Dedifferentiated amniotic fluid mesenchymal stem cell (primary cell): ENCODE measurements around the gene TKT.

Experiments used
- DNase-seq: peaks from one replicate; pipeline ENCODE4 v3.0.0-alpha.2; 2016; ENCODE audit errors: extremely low spot score

The TKT gene

GRCh38 chr3:53181024-53181371 lies 74.8 kb downstream of the TKT start:
- no peak for DNase-seq

DNA sequence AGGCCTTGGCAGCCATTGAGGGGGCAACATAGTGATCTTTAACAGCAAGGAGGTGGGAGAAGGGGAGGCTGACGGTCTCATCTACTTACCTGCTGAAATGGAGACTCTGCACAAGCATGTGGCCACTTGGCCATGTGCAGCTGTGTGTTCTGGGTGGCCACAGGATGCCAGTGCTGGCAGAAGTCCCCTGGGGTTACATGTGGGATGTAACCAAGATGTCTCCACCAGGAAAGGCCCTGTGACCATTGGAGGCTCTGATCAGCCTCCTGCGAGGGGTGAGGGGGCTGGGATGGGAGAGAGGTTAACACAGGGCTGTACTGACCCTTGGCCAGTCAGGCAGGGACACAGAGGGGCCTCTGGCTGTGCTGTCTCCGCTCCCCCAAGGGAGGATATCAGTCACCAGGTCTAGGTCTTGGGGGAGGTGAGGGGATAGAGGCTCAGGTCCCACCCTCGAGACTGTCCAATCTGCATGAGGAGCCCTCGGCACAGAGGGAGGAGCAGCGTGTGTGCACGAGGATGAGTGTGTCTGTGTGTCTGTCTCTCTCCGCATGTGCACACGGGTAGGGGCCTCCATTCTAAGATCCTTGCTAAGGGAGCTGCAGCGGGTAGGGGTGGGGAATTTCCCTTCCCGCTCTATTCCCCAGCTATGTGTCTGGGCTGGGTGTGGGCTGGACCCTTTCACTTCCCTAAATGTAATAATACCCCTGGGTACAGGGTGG lies 75.4 kb downstream of the TKT start:
- no peak for DNase-seq

DNA sequence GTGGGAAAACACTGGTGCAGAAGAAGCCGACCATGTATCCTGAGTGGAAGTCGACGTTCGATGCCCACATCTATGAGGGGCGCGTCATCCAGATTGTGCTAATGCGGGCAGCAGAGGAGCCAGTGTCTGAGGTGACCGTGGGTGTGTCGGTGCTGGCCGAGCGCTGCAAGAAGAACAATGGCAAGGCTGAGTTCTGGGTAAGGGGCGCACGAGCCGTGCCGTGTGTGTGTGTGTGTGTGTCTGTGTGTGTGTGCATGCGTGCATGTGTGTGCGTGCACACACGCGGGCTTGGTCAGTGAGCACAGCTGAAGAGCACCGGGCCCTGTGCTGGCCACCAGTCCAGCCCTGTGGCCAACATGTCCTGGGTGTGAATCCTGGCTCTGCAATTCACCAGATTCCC lies 76.2 kb downstream of the TKT start:
- no peak for DNase-seq

DNA sequence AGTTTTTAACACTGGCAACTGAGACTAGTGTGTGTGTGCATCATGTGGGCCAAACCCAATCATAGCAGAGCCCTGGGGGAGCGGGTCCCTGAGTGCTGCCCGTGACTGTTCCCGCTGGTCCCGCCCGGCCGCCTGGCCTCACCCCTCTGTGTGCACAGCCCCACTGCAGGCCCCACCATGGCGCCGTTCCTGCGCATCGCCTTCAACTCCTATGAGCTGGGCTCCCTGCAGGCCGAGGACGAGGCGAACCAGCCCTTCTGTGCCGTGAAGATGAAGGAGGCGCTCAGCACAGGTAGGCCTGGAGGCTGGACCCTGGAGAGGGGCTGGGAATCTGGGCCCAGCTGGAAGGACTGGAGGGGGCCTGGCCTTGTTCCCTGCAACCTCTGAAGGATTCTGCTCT lies 77.6 kb downstream of the TKT start:
- DNase-seq, result no peak

GRCh38 chr3:53175613-53176540 lies 79.9 kb downstream of the TKT start:
- DNase-seq, result no peak
